OCI-LY1 (cell line): ENCODE data around the gene TAS2R43.
"Not testable (repeated sequence)": the region's sequence is repeated elsewhere in the genome, so short reads cannot be mapped to it uniquely, and the experiment has no call there.

ENCODE experiments used
- H2AFZ ChIP-seq: fragments of 200-600 bp; sonication (generic), shearing (Covaris generic); 2 replicates; pipeline ENCODE4 v1.6.0; 2014; ENCODE audit warnings: antibody characterized with exemption, mild to moderate bottlenecking, low read length
- H3F3A ChIP-seq: fragments of 200-600 bp; sonication (generic), shearing (Covaris generic); 2 replicates; pipeline ENCODE4 v1.6.0; 2014; ENCODE audit warnings: mild to moderate bottlenecking, antibody characterized with exemption, low read length, moderate library complexity; ENCODE audit not compliant: insufficient read depth
- H3K27ac ChIP-seq: fragments of 200-600 bp; sonication (generic); 2 replicates; pipeline ENCODE4 v1.5.1; 2014; ENCODE audit warnings: low read length, mixed run types, mild to moderate bottlenecking, low read depth; ENCODE audit not compliant: poor library complexity, severe bottlenecking
- H3K27me3 ChIP-seq: fragments of 200-600 bp; sonication (generic); 2 replicates; pipeline ENCODE4 v1.6.0; 2014; ENCODE audit warnings: antibody characterized with exemption, mild to moderate bottlenecking, low read length, moderate library complexity; ENCODE audit not compliant: insufficient read depth
- H3K36me3 ChIP-seq: fragments of 200-600 bp; sonication (generic); 2 replicates; pipeline ENCODE4 v1.6.1; 2014; ENCODE audit warnings: mild to moderate bottlenecking, antibody characterized with exemption, low read length, moderate library complexity, mixed read lengths; ENCODE audit not compliant: insufficient read depth
- H3K4me1 ChIP-seq: fragments of 200-600 bp; sonication (generic); 2 replicates; pipeline ENCODE4 v1.5.1; 2014; ENCODE audit warnings: mild to moderate bottlenecking, low read length, moderate library complexity; ENCODE audit not compliant: insufficient read depth, severe bottlenecking
- H3K4me2 ChIP-seq: fragments of 200-600 bp; sonication (generic), shearing (Covaris generic); 2 replicates; pipeline ENCODE4 v1.6.1; 2014; ENCODE audit warnings: low read length
- H3K4me3 ChIP-seq: fragments of 200-600 bp; sonication (generic); 2 replicates; pipeline ENCODE4 v1.5.1; 2014; ENCODE audit warnings: low read length, low read depth, mild to moderate bottlenecking, mixed read lengths; ENCODE audit not compliant: poor library complexity, severe bottlenecking
- H3K79me2 ChIP-seq: fragments of 200-600 bp; shearing (Covaris generic); 2 replicates; pipeline ENCODE4 v1.6.1; 2016; ENCODE audit warnings: mixed run types, low read length, mixed read lengths; ENCODE audit not compliant: insufficient read depth
- H3K9ac ChIP-seq: fragments of 200-600 bp; sonication (generic), shearing (Covaris generic); 2 replicates; pipeline ENCODE4 v1.6.1; 2014; ENCODE audit warnings: mild to moderate bottlenecking, low read length, mixed read lengths
- H3K9me2 ChIP-seq: fragments of 200-600 bp; sonication (generic), shearing (Covaris generic); 2 replicates; pipeline ENCODE4 v1.6.1; 2014; ENCODE audit warnings: low read depth, mild to moderate bottlenecking, low read length, mixed read lengths
- H3K9me3 ChIP-seq: fragments of 200-600 bp; shearing (Covaris generic); 2 replicates; pipeline ENCODE4 v1.6.1; 2014; ENCODE audit warnings: low read length, mixed read lengths
- H4K20me1 ChIP-seq: fragments of 200-600 bp; sonication (generic), shearing (Covaris generic); 2 replicates; pipeline ENCODE4 v1.6.0; 2016; ENCODE audit warnings: mild to moderate bottlenecking, low read length; ENCODE audit not compliant: insufficient read depth
- CTCF ChIP-seq: fragments of 200-600 bp; sonication (generic), shearing (Covaris generic); IDR thresholded peaks from 2 replicates; pipeline ENCODE4 v1.5.1; 2017; ENCODE audit warnings: mild to moderate bottlenecking, antibody characterized with exemption, low read length, moderate library complexity, mixed read lengths
- EZH2 ChIP-seq: fragments of 200-600 bp; sonication (generic), shearing (Covaris generic); IDR thresholded peaks from 2 replicates; pipeline ENCODE4 v1.8.0; 2017; ENCODE audit warnings: borderline replicate concordance, mixed run types, mild to moderate bottlenecking, antibody characterized with exemption, low read length, moderate library complexity, mixed read lengths

TAS2R43 gene

GRCh38 chr12:11107719-11108118 lies 15.6 kb upstream of the TAS2R43 start:
- Histone ChIP-seq H3K79me2 (peaks cover 10% of the 10 kb centered on the region; the same call in 1 of the 2 replicates), H3K36me3 (peaks cover 8% of the 10 kb centered on the region), H2AFZ (no peak overlapping the region)

GRCh38 chr12:11106288-11106687 lies 14.2 kb upstream of the TAS2R43 start:
- H3K27ac ChIP-seq, result no peak overlapping the region
- peaks cover 8% of the 10 kb centered on the region for H3K36me3 ChIP-seq
- no peak overlapping the region for H3K4me3 ChIP-seq
- TF ChIP-seq CTCF (no peak), EZH2 (no peak)
- H3F3A ChIP-seq, result no peaks in the 10 kb centered on the region
- no peak overlapping the region for H2AFZ ChIP-seq
- H3K79me2 ChIP-seq, result peaks cover 14% of the 10 kb centered on the region; the same call in 1 of the 2 replicates
- H3K27me3 ChIP-seq, result no peaks in the 10 kb centered on the region
- no peaks in the 10 kb centered on the region for H3K4me1 ChIP-seq
- no peak overlapping the region for H3K9ac ChIP-seq
- H3K4me2 ChIP-seq, result no peak overlapping the region
- H3K9me2 ChIP-seq, result no peaks in the 10 kb centered on the region
- no peaks in the 10 kb centered on the region for H4K20me1 ChIP-seq
- H3K9me3 ChIP-seq, result no peaks in the 10 kb centered on the region

More at GRCh38 chr12:11107719-11108118, 15.6 kb upstream of the TAS2R43 start:
- Histone ChIP-seq H3F3A (no peaks in the 10 kb centered on the region), H3K9ac (no peak overlapping the region), H3K9me3 (no peaks in the 10 kb centered on the region), H3K27me3 (no peaks in the 10 kb centered on the region), H3K4me3 (no peak overlapping the region), H3K4me2 (no peak overlapping the region), H3K4me1 (no peaks in the 10 kb centered on the region), H3K9me2 (no peaks in the 10 kb centered on the region), H4K20me1 (no peaks in the 10 kb centered on the region), H3K27ac (no peak overlapping the region)
- TF ChIP-seq EZH2 (no peak), CTCF (no peak)

GRCh38 chr12:11105546-11105945 lies 13.4 kb upstream of the TAS2R43 start:
- H3K9ac ChIP-seq, result no peak overlapping the region
- H3K27ac ChIP-seq, result no peak overlapping the region
- no peaks in the 10 kb centered on the region for H3F3A ChIP-seq
- no peaks in the 10 kb centered on the region for H3K4me1 ChIP-seq
- TF ChIP-seq CTCF, result no peak
- no peak for TF ChIP-seq EZH2
- H3K79me2 ChIP-seq, result peaks cover 14% of the 10 kb centered on the region; the same call in 1 of the 2 replicates
- no peak overlapping the region for H3K4me2 ChIP-seq
- H3K4me3 ChIP-seq, result no peak overlapping the region
- H3K9me2 ChIP-seq, result no peaks in the 10 kb centered on the region
- no peaks in the 10 kb centered on the region for H3K9me3 ChIP-seq
- no peaks in the 10 kb centered on the region for H3K27me3 ChIP-seq
- H3K36me3 ChIP-seq, result peaks cover 8% of the 10 kb centered on the region
- H2AFZ ChIP-seq, result no peak overlapping the region
- no peaks in the 10 kb centered on the region for H4K20me1 ChIP-seq

GRCh38 chr12:11094910-11095309 lies 2.8 kb upstream of the TAS2R43 start:
- not testable (repeated sequence) for H3K4me1 ChIP-seq, H3F3A ChIP-seq, H3K9me3 ChIP-seq, H4K20me1 ChIP-seq, H2AFZ ChIP-seq, H3K27me3 ChIP-seq, H3K36me3 ChIP-seq, H3K79me2 ChIP-seq, H3K9ac ChIP-seq, H3K4me3 ChIP-seq, H3K27ac ChIP-seq, H3K9me2 ChIP-seq, H3K4me2 ChIP-seq
